ENCODE data around the gene SH3D19. TPM values are rescaled to one million over a fixed set of nuclear protein-coding genes. Genes with fewer than 3 reads are reported as not detected.
A peak's percentile ranks its signal among the peaks of the same experiment; 100 is the strongest.

The SH3D19 gene
- total RNA-seq, 4 donors from 2014 or later: 159 to 290 (median 244) TPM

DNA sequence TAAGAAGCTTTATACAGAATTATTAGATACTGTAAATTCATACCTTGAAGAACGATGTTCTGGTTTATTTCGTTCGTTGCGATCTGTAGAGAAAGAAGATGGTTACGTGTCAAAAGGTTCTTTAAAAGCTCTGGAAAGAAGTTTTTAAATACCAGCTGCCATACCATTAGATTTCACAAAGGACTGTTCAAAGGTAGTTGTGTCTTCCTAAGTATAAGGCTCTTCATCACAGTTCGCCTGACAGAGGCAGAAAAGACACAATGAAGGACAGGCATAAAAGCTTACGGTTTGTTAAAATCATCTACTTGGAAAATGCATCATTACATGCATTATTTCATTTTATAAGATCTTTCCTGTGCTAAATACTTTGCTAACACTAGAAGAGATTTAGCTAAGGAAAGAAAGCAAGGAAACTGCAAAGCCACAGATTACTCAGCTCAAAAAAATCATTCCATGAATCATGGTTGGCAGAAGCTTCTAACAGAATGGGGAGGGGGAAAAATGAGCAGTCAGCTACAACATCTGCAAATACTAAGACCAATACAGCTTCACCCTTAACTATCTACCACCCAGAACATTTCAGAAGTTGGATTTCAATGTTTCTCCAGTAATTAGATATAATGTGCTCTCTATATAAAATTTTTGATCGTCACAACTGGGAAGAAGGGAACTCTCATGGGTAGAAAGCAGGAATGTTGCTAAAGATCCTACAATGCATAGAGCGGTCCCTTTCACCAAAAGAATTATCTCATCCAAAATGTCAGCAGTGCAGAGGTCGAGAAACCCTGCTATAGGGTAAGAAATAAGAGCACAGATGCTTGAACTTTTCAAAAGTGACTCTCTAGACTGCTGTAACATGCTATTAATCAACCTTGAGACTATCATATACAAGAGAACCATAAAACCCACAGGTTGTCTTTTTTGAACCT is 99.1 kb downstream of the SH3D19 start:
- no peak for DNase-seq (ENCODE audit: low spot score in 2 of 2)
- Histone ChIP-seq H3K4me3 (peak overlapping the region; percentile 18 to 53 (median 30)), H3K27me3 (no peaks in the 10 kb centered on the region), H3K27ac (peak overlapping the region; percentile 55 to 96 (median 80)), H3K4me1 (peaks cover 0 to 62% (median 22%) of the 10 kb centered on the region in 4 donors), H3K9me3 (no peaks in the 10 kb centered on the region), H3K36me3 (peaks cover 0 to 7% (median 0%) of the 10 kb centered on the region in 3 donors)
- WGBS, 2 donors: 18 to 19% methylated on average over 10 of the region's 10 CpGs
- peak in 1 of 2 donors; percentile 75 for TF ChIP-seq EP300 (IDR thresholded peaks at IDR 0.05)
- TF ChIP-seq POLR2A (IDR thresholded peaks at IDR 0.05): no peak

DNA sequence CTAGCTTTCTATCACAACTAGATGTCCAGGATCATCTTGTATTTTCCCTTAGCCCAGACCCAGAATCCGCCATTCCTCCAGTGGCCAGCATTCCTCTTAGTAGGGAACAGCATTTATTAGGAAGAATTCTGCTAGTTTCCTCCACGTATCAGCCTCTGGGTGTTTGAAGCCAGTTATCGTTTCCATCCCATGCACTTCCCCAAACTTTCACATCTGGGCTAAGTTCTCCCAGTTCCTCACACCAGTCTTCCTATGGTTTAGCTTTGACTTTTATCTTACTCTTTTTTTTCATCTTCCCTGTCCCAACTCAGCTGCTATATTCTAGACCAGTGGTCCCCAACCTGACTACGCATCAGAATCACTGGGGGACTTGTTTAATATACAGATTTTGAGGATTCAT is 101.9 kb downstream of the SH3D19 start:
- Histone ChIP-seq H3K27me3 (no peaks in the 10 kb centered on the region), H3K4me3 (no peak overlapping the region), H3K4me1 (peaks cover 0 to 67% (median 19%) of the 10 kb centered on the region in 4 donors), H3K27ac (peak overlapping the region in 2 of 4 donors; percentile 23 to 46), H3K36me3 (peaks cover 0 to 7% (median 0%) of the 10 kb centered on the region in 3 donors), H3K9me3 (no peaks in the 10 kb centered on the region)
- no peak for DNase-seq (ENCODE audit: low spot score in 2 of 2)
- 64 to 69% methylated on average over 4 of the region's 4 CpGs for WGBS, 2 donors
- TF ChIP-seq EP300 (IDR thresholded peaks at IDR 0.05) (no peak), POLR2A (IDR thresholded peaks at IDR 0.05) (no peak)
- TF ChIP-seq, protein P1, sequence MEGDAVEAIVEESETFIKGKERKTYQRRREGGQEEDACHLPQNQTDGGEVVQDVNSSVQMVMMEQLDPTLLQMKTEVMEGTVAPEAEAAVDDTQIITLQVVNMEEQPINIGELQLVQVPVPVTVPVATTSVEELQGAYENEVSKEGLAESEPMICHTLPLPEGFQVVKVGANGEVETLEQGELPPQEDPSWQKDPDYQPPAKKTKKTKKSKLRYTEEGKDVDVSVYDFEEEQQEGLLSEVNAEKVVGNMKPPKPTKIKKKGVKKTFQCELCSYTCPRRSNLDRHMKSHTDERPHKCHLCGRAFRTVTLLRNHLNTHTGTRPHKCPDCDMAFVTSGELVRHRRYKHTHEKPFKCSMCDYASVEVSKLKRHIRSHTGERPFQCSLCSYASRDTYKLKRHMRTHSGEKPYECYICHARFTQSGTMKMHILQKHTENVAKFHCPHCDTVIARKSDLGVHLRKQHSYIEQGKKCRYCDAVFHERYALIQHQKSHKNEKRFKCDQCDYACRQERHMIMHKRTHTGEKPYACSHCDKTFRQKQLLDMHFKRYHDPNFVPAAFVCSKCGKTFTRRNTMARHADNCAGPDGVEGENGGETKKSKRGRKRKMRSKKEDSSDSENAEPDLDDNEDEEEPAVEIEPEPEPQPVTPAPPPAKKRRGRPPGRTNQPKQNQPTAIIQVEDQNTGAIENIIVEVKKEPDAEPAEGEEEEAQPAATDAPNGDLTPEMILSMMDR (IDR thresholded peaks at IDR 0.05): no peak

DNA sequence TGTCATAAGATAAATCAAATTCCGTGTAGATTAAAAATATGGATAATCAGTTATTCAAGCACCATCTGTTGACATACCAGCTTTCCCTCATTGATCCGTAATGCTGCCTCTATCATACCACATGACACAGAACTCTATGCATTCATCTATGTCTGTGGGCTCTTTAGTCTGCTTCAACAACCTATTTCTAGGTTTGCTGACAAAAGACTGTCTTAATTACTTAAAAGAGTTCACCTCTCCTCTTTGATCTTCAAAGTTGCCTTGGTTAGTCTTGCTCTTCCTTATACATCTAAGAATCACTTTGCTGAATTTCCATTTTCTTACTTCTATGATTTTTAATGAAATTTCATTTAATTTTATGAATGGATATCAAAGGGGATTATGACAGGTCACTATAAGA is 105.5 kb downstream of the SH3D19 start:
- Histone ChIP-seq H3K9me3 (no peaks in the 10 kb centered on the region), H3K36me3 (peaks cover 0 to 9% (median 0%) of the 10 kb centered on the region in 3 donors), H3K4me1 (peaks cover 0 to 68% (median 17%) of the 10 kb centered on the region in 4 donors), H3K4me3 (no peak overlapping the region), H3K27me3 (no peaks in the 10 kb centered on the region), H3K27ac (no peak overlapping the region)
- no peak for DNase-seq (ENCODE audit: low spot score in 2 of 2)
- WGBS, 2 donors: 79 to 88% methylated on average over 2 of the region's 2 CpGs
- TF ChIP-seq POLR2A (IDR thresholded peaks at IDR 0.05) (no peak), EP300 (IDR thresholded peaks at IDR 0.05) (no peak)
- TF ChIP-seq, protein P1 (IDR thresholded peaks at IDR 0.05): no peak

DNA sequence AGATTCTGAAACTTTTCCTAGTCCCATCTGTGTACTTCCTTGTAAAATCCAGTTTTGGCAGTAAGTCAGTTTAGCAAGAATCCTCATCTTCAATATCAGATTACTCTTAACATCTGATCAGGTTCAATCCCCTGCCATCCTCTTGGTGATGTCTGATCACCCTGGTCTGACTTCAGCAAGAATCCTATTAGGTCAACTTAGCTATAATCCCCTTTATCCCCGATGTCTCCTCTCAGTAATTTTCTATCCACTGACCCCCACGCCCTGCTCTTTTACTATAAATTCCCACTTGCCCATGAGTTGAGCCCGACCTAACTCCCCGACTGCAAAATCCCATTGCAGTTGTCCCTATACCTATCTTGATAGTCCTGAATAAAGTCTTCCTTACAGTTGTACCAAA is 106.3 kb downstream of the SH3D19 start:
- Histone ChIP-seq H3K27ac (peak overlapping the region in 1 of 4 donors; percentile 29), H3K4me3 (no peak overlapping the region), H3K4me1 (peaks cover 0 to 60% (median 14%) of the 10 kb centered on the region in 4 donors), H3K36me3 (peaks cover 0 to 8% (median 0%) of the 10 kb centered on the region in 3 donors), H3K9me3 (no peaks in the 10 kb centered on the region), H3K27me3 (no peaks in the 10 kb centered on the region)
- 95 to 97% methylated on average over 4 of the region's 4 CpGs for WGBS, 2 donors
- TF ChIP-seq, protein P1 (IDR thresholded peaks at IDR 0.05): no peak
- no peak for TF ChIP-seq POLR2A (IDR thresholded peaks at IDR 0.05)
- no peak for TF ChIP-seq EP300 (IDR thresholded peaks at IDR 0.05)
- no peak for DNase-seq (ENCODE audit: low spot score in 2 of 2)

DNA sequence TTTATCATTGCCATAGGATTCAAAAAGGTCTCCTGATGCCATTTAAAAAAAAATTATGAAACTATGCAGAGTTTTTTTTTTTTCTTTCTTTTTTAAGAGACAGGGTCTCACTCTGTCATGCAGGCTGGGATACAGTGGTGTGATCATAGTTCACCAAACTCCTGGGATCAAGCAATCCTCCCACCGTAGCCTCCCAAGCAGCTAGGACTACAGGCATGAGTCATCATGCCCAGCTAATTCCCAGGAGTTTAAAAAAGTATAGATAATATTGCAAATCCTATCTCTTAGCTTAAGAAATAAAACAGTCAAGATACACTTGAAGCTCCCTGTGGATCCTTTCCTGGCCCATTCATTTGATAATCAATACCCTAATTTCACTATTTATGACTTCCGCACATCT is 107.1 kb downstream of the SH3D19 start:
- Histone ChIP-seq H3K27ac (peak overlapping the region in 2 of 4 donors; percentile 1 to 29), H3K4me1 (peaks cover 0 to 60% (median 10%) of the 10 kb centered on the region in 4 donors), H3K27me3 (no peaks in the 10 kb centered on the region), H3K9me3 (no peaks in the 10 kb centered on the region), H3K36me3 (peaks cover 0 to 3% (median 0%) of the 10 kb centered on the region in 3 donors), H3K4me3 (no peak overlapping the region)
- TF ChIP-seq POLR2A (IDR thresholded peaks at IDR 0.05) (no peak), EP300 (IDR thresholded peaks at IDR 0.05) (no peak)
- TF ChIP-seq, protein P1 (IDR thresholded peaks at IDR 0.05): no peak
- no peak for DNase-seq (ENCODE audit: low spot score in 2 of 2)
- WGBS, 2 donors: 68% methylated on average over 2 of the region's 2 CpGs

Measured in tibial nerve (tissue), 4 donors.